ENCODE measurements around the gene S100A6.

The S100A6 gene

GRCh38 chr1:153544453-153545066 lies 8.8 kb upstream of the S100A6 start:
- DNase-seq = no peak

- no peak for DNase-seq
Observed at GRCh38 chr1:153543736-153544135, 7.9 kb upstream of the S100A6 start.

- no peak for DNase-seq
Observed at GRCh38 chr1:153542956-153543711, 7.3 kb upstream of the S100A6 start.

- no peak for DNase-seq
Observed at GRCh38 chr1:153541641-153542590, 6.1 kb upstream of the S100A6 start.

DNA sequence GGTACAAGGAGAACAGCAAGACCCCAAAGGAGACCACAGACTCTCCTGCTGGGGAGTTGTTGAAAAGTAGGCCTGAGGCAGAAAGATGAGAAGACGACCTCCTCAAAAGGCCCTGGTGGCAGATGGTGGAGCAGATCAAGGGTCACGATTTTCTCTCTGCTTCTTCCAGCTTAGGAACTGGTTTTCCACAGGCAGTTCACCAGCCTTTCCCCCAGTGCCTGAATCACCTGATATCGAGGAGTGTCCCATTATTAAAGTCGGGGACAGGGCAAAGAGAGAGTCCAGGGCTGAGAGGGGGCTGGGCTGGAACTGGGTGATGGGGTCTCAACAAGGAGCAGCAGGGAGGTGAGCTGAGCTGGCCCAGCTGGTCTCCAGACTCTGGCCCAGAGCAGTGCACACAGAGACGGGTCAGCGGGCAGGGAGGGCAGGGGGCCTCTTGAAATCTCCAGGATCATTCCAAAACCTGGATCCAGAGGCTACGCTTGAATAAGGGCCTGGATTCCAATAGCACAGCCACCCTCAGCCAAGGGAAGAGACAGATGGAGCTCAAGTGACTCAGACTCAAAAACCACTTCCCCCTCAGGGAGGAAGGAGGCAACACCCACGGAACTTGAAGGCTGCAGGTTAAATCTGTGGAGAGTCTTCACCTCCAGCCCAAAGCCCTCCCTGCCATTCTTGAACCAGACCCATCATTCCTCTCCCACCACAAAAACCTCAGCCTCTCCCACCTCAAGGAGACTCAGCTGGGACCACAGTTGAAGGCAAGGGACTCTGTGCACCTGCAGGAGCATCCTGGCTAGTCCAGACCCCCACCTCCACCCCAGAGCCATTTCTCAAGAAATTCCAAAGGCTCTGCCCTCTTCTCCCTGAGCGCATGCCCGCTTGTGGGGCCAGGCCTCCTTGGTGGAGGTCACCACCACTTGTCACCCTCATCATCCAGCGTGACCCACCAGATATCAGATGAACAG lies 4.9 kb upstream of the S100A6 start, which contains the start of gene S100A5:
TSS of gene S100A5 (minus strand) at position 541 of the 968 bp plus-strand sequence. CDS start 743 bp downstream, outside the sequence.
- peak; percentile 62 to 67 for DNase-seq

GRCh38 chr1:153539395-153540093 lies 3.8 kb upstream of the S100A6 start:
- no peak for DNase-seq

DNA sequence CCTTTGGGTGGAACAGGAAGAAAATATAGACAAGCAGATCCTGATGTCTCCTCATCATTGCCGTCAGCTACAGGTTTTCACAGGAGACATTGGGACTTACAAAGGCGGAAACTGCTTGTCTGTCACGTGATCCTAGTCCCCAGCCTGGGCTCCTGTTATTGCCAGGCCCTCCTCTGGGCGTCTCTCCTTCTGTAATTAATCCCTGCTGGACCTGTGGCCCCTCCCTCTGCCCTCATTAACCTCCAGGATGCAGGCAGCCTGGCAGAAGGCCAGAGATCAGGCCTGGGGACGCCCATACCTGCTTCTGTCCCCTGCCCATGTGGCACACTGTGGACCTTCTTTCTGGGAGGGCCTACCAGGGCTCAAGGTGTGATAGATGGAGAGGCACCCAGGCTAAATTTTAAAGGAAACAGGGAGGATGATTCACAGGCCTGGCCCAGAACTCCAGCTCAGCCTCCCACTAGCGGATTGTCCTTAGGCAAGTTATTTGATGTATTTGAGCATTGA lies 2.6 kb upstream of the S100A6 start:
- no peak for DNase-seq

GRCh38 chr1:153537376-153537730 lies 1.6 kb upstream of the S100A6 start:
- no peak for DNase-seq

GRCh38 chr1:153536671-153537375 lies 1.0 kb upstream of the S100A6 start:
- DNase-seq = no peak

DNA sequence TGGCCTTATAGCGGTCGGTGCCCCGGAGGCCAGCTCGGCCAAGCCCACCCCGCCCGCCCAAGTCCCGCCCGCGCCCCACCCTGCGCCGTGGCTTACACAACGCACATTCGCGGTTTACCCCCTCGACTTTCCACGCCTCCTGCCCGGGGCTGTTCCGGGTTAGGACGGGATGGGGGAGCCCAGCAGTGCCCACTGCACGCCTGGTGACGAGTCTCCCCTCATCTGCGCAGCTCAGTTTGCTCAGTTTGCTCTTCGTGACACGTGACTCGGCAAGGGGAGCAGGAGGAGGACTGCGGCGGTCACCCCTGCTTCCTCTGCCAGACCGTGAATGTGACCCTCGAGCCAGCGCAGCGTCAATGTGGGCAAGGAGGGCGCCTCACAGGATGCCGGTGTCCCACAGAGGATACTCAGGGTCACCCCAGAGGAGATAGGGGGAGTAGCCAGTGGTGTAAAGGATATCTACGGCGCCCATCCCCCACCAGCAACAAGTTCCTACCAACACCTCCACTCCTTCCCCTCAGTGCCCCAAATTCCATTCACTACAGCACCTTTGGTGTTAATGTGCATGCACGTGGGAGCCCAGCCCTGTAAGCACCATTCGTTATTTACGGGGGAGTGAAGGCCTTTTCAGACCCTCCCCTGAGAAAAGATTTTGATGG lies 350 bp upstream of the S100A6 start:
- peak; percentile 87 to 88 for DNase-seq

GRCh38 chr1:153534925-153535241 lies 908 bp downstream of the S100A6 start:
- no peak for DNase-seq

DNA sequence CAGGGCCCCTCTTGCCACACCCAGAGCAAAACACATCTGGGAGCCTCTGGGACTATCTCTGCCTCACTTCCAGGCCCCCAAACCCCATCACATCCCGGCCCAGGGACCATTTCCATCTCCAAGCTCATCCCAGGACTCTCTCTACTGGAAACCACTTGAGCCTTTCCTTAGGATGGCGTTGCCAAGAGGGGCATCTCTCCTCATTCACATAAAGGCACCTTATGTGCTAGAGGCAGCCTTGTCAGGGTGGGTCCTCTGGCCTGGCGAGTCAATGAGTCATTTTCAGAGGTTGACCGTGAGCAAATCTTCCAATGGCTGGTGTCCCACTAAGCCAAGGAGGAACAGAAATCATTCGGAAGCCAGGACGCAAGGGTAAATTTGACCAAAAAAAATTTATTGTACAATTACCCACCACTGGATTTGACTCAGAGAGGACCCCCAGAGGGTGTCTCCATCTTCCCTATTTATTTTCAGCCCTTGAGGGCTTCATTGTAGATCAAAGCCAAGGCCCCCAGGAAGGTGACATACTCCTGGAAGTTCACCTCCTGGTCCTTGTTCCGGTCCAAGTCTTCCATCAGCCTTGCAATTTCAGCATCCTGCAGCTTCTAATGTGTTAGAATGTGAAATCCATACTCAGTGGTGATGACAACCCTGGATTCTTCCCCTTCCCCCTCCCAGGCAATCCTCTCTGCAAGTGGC lies 1.4 kb downstream of the S100A6 start:
- no peak for DNase-seq

DNA sequence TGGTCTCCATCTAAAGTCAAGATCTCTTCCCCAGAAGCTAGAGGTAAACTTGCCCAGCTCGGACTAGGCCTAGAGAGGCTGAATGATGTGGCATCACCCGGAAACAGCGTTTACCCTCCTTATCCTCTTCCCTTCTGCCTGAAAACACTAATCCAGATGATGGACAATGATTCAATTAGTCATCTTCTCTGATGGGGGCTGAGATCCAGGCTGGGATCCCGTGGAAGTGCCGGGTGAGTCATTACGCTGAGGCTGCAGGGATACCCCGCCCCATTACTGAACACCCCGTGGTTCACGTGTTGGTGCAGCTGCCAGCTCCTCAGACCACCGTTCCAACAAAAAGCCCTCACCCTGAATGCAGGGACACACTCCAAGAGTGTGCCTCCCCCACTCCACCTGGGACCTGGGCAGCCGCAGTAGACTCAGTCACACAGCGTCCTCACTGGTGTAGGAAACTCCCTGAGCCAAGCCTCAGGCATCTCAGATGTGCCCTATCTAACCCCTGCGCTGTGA lies 2.0 kb downstream of the S100A6 start:
- DNase-seq = peak; percentile 22 to 41

DNA sequence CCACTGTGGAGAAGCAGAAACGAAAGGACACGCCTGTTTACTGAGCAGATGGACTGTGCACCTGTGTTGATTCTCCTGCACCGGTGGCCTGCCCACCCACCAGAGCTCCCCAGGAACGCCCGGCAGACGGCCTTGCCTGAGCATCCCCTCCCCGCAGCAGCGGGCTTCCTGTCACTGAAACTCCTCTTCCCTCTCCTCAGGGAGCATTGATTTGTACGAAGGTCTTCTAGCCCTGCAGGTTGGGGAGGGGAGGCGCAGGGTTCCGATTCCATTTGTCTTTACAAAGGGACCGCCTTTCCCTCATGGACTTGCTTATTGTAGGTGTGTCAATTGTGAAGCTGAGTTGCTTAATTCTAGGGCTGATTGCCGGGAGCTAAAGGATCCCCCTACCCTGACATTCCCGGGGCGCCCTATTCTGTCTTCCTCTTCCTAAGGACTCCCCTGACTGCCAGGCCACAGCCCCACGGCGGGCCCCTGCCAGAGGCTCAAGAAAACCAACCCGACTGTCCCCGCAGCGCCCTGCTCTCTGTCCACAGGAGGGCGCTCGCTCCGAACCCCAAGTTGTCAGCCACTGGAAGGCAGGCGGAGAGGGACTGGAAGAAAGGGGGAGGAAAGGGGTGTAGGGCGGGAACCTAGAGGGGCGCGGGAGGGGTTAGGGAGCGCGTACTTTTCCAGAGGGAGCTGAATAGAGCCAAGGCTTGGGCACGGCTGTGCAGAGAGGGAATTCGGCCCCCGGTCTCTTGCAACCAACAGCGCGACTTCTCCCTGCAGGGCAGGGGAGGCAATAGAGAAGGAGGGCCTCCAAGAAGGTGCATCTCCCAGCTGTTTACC lies 2.8 kb downstream of the S100A6 start:
- DNase-seq = peak; percentile 75 to 81

DNA sequence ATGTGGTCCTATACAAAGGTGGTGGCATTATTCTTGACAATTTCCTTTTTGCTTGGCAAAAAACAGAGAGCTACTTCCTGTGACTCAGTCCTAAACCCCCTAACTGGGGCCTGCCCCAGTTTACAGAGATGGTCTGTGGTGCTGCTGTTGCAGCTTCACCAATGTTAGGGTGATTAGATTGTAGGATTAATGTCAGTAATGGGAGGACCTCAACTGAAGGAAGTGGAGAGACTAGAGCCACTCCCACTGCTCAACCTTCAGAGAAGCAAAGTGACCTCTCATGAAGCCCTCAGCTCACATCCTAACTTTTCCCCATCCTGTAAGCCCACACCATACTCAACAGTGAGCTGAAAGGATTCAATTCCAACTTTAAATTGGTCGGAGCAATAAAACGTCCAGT lies 3.6 kb downstream of the S100A6 start:
- DNase-seq = peak in 1 of 2 donors; percentile 61

DNA sequence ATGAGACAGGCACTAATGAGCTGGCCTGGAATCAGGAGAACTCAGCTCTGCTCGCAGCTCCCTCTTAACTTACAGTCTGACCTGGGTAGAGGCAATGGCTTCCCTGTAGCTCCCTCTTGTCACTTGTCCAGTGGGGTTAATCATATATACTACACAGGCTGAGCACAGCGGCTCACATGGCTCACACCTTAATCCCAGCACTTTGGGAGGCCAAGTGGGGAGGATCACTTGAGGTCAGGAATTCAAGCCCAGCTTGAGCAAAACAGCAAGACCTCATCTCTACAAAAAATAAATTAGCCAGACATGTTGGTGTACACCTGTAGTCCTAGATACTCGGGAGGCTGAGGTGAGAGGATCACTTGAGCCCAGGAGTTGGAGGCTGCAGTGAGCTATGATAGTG lies 4.2 kb downstream of the S100A6 start:
- DNase-seq = no peak

- DNase-seq = no peak
Observed at GRCh38 chr1:153527683-153528040, 8.1 kb downstream of the S100A6 start.

DNA sequence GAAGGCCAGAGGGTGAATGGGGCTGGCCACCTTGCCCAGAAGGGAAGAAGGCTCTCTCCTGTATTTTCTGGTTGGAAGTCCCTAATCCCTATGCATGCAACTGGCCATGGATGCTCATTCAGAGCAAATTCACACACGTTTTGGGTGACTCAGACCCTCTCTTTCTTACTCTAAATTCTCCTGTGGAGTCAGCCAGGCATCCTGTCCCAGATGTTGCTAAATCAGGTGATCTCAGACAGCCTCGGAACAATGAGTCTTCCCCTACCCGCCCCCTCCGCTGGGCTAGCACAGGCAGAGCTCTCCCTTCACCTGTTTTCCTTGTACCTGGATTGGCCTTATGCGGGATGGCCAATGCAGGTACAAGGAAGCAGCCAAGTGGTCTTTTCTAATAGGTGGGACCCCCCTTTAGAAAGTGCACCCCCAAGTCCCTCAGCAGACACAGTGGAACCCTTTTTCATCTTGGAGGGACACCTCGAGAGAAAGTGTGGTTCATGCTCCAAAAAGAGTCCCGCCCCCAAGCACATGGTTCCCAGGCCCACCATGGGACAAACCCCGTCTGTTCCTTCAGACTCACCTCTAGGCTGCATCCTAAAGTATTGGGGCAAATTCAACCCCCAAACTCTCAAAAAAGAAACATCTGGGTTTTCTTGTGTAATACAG lies 8.6 kb downstream of the S100A6 start:
- DNase-seq = no peak
